ENCODE data around the gene TAGLN.

The TAGLN gene

DNA sequence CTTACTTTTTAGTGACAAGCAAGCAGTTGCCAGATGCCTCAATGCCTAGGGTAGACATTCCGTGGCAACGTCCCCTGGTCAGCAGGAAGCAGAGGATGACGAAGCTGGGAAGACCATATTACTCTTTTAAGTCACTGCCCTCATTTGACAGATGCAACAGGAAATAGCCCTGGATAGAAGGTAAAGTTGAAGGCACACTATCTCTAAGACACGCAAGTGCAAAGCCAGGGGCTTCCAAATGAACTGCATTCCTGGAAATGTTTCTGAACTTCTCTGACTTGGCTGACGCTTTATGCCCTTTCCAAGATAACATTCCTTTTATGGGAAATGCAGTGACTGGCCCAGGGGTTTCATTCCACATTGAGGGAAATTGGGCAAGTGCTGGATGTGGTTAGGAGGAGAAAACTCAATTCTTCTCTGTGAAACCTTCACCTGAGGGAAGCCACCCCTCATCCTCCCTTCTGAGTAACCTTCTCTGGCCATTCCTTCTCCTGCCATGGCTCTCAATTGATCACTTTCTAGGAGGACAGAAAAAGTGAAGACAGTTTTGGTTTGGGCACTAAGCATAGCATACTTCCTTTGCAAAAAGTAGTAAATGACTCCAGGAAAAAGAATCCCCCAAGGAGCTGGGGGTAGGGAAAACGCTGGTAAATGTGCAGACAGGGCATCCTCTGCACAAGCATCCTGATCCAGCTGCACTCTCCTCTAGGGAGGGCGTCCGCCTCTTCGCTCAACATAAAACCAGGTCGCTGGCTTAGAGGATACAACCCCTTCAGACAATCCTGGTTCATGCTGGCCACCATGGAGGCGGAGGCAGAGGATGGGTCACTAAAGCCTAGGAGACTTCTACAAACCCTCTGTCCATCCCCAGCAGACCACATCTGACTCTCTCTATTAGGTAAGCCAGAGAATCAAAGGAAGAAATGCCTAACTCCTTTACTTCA lies 18.2 kb downstream of the TAGLN start:
- WGBS, 2 experiments (ENCODE audit: insufficient coverage in 2 of 2) = 89 to 94% methylated on average over 7 to 10 of the region's 11 CpGs
- Histone ChIP-seq H3K4me3 (ENCODE audit: extremely low read depth, insufficient read depth, low read length, poor library complexity, severe bottlenecking) (no peak overlapping the region), H3K27ac (ENCODE audit: low read depth, low read length, severe bottlenecking) (peak overlapping the region; percentile 10), H3K9me3 (ENCODE audit: control insufficient read depth, low read length) (no peaks in the 10 kb centered on the region), H3K4me1 (ENCODE audit: control insufficient read depth, insufficient read depth, low read length, poor library complexity, severe bottlenecking) (peaks cover 20% of the 10 kb centered on the region), H3K36me3 (ENCODE audit: control insufficient read depth, insufficient read depth, low read length) (peaks cover 77% of the 10 kb centered on the region)

DNA sequence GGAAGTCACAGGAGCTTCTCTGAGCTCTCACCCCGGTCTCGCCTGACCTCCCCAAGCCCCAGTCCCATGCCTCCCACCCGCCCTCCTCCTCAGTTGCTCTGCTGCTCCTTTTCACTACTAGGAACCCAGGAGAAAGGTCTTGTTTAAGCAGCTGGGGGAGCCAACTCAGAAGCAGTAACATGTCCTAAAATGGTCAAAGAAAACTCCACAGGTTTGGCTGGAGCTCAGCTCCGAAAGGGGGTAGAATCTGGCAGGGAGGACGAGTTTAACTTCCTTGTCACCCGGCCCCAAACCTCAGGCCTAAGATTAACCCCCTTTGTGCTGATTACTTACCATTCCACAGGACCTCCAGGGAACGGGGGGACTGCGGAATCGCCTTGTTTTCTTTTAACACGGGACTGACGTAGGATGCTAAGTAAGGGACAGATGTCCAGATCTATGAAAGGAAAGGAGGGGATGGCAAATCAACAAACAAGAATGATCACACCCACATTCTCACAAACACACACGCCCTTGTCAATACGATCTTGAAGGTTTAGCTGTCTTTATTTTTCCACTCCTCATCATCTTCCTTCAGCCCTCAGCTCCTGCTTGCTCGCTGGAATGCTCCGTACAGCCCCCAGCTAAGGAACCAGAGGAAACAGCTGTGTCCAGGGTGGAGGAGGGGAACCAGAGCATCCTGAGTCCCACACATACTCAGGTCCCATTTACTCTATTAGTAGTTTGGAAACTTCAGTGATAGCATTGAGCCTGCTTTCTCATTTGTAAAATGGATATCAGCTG lies 19.2 kb downstream of the TAGLN start:
- Histone ChIP-seq H3K27ac (ENCODE audit: low read depth, low read length, severe bottlenecking) (peak overlapping the region; percentile 10), H3K36me3 (ENCODE audit: control insufficient read depth, insufficient read depth, low read length) (peaks cover 76% of the 10 kb centered on the region), H3K9me3 (ENCODE audit: control insufficient read depth, low read length) (no peaks in the 10 kb centered on the region), H3K4me3 (ENCODE audit: extremely low read depth, insufficient read depth, low read length, poor library complexity, severe bottlenecking) (no peak overlapping the region), H3K4me1 (ENCODE audit: control insufficient read depth, insufficient read depth, low read length, poor library complexity, severe bottlenecking) (peaks cover 20% of the 10 kb centered on the region)
- WGBS, 2 experiments (ENCODE audit: insufficient coverage in 2 of 2) = 96 to 97% methylated on average over 5 to 6 of the region's 15 CpGs

DNA sequence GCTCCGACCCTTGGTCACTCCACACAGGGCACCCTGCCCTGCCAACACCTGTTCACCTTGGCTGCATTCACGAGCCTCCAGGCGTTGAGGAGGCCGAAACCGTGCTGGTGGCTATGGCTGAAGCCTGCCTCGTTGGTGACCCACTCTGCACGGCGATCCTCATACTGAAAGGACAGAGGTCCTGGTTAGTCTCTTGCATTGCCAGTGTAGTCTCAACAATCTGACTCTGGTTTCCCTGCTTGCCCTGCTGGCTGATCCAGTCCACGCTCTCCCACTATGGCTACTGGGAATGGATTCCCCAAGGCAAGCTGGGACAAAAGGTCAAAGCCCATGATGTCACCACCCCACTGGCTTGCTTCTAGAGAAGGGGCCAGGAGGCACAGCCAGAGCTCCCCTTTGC lies 19.8 kb downstream of the TAGLN start:
- Histone ChIP-seq H3K4me1 (ENCODE audit: control insufficient read depth, insufficient read depth, low read length, poor library complexity, severe bottlenecking) (peaks cover 20% of the 10 kb centered on the region), H3K4me3 (ENCODE audit: extremely low read depth, insufficient read depth, low read length, poor library complexity, severe bottlenecking) (no peak overlapping the region), H3K27ac (ENCODE audit: low read depth, low read length, severe bottlenecking) (no peak overlapping the region), H3K36me3 (ENCODE audit: control insufficient read depth, insufficient read depth, low read length) (peaks cover 81% of the 10 kb centered on the region), H3K9me3 (ENCODE audit: control insufficient read depth, low read length) (no peaks in the 10 kb centered on the region)
- WGBS, 2 experiments (ENCODE audit: insufficient coverage in 2 of 2) = 91 to 93% methylated on average over 9 of the region's 9 CpGs

DNA sequence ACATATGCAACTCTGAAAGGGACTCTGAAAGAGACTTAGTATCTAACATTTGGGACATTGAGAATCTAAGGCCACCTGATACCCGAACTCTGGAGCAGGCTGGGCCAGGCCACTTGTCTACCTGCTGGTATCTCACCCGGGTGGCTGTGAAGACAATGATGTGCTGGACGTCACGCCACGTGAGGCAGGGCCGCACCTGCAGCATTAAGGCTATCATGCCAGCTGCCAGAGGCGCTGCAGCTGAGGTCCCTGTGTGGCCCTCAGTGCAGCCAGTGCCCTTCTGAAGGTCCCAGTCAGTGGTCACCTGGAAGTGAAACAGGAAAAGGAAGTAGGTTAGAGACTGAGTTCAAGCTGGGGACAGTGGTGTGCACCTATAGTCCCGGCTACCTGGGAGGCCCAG lies 20.3 kb downstream of the TAGLN start:
- H3K27ac ChIP-seq (ENCODE audit: low read depth, low read length, severe bottlenecking) = no peak overlapping the region
- H3K36me3 ChIP-seq (ENCODE audit: control insufficient read depth, insufficient read depth, low read length) = peaks cover 83% of the 10 kb centered on the region
- no peak overlapping the region for H3K4me3 ChIP-seq (ENCODE audit: extremely low read depth, insufficient read depth, low read length, poor library complexity, severe bottlenecking)
- 97% methylated on average over 8 of the region's 8 CpGs for WGBS, 2 experiments (ENCODE audit: insufficient coverage in 2 of 2)
- H3K4me1 ChIP-seq (ENCODE audit: control insufficient read depth, insufficient read depth, low read length, poor library complexity, severe bottlenecking) = peaks cover 20% of the 10 kb centered on the region
- H3K9me3 ChIP-seq (ENCODE audit: control insufficient read depth, low read length) = no peaks in the 10 kb centered on the region

DNA sequence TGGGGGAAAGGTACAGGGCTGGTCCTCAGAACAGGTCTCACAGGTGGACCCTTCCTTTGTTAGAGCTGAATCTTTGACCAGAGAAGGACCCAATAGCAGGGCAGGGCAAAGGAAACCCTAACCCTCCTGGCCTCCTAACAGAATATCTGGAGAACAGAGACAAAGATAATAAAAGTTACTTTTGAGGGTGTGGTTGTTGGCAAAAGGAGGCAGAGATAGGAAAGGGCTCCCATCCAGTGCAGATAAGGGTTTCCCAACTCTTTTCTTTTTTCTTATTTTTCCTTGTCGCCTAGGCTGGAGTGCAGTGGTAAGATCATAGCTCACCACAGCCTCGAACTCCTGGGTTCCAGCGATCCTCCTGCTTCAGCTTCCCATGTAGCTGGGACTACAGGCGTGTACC lies 20.8 kb downstream of the TAGLN start:
- Histone ChIP-seq H3K9me3 (ENCODE audit: control insufficient read depth, low read length) (no peaks in the 10 kb centered on the region), H3K36me3 (ENCODE audit: control insufficient read depth, insufficient read depth, low read length) (peaks cover 82% of the 10 kb centered on the region), H3K4me3 (ENCODE audit: extremely low read depth, insufficient read depth, low read length, poor library complexity, severe bottlenecking) (no peak overlapping the region), H3K4me1 (ENCODE audit: control insufficient read depth, insufficient read depth, low read length, poor library complexity, severe bottlenecking) (peaks cover 20% of the 10 kb centered on the region), H3K27ac (ENCODE audit: low read depth, low read length, severe bottlenecking) (no peak overlapping the region)
- WGBS, 2 experiments (ENCODE audit: insufficient coverage in 2 of 2) = 92 to 97% methylated on average over 4 of the region's 4 CpGs

DNA sequence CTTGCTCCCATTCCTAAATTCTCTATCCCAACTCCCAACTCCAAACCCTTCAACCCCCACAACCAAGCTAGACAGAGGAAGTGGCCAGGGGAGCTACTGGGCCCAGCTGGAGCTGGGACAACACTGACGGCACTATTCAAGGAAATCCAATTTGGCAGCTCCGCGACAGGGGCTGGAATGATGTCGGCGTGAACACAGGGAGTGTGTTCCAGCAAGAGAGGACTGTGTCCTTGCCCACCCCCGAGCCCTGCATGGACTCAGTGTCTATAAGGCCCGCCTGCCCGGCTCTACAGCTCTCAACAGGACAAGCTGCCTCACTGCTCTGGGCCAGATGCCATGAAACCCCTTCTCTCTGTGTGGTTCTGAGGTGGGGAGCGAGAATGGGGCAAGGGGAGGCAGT lies 21.4 kb downstream of the TAGLN start:
- Histone ChIP-seq H3K27ac (ENCODE audit: low read depth, low read length, severe bottlenecking) (no peak overlapping the region), H3K4me1 (ENCODE audit: control insufficient read depth, insufficient read depth, low read length, poor library complexity, severe bottlenecking) (peaks cover 20% of the 10 kb centered on the region)

DNA sequence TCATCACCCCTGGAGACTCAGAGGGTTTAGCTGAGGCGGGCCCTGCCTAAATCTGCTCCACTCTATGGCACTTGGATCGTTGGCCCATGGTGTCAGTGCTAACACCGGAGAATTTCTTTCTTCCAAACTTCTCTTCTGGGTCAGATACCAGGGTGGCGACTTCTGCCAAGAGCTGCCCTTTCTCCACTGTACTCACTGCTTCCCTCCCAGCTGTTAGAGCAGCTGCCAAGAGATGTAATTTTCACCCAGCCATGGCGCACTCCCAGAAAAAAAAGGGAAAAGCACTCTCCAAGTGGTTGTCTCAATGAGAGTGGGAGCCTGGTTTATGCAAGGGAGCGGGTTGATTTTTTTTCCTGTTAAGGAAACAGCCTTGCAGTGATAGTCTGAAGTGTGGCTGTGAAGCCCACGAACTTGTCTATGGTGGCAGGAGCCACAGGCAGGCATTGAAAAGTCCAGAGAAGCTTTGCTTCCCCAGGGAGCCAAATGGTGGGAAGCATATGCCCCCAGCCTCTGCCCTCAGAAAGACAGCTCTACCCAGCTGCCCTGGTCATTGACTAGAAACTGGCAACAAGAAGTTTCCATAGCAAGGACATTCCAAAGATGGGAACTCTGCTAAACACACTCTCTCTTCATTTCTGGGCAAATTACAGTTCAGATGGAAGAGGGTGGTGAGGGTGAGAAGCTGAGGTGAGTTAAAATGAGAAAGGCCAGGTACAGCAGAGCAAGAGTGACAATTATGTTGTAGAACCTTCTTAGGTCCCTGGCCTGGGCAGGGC lies 22.0 kb downstream of the TAGLN start:
- no peak overlapping the region for H3K27ac ChIP-seq (ENCODE audit: low read depth, low read length, severe bottlenecking)
- 84 to 93% methylated on average over 4 to 6 of the region's 7 CpGs for WGBS, 2 experiments (ENCODE audit: insufficient coverage in 2 of 2)
- H3K4me3 ChIP-seq (ENCODE audit: extremely low read depth, insufficient read depth, low read length, poor library complexity, severe bottlenecking) = no peak overlapping the region

More for the DNA sequence above, 21.4 kb downstream of the TAGLN start:
- no peaks in the 10 kb centered on the region for H3K9me3 ChIP-seq (ENCODE audit: control insufficient read depth, low read length)
- 90 to 94% methylated on average over 8 to 9 of the region's 9 CpGs for WGBS, 2 experiments (ENCODE audit: insufficient coverage in 2 of 2)
- peaks cover 87% of the 10 kb centered on the region for H3K36me3 ChIP-seq (ENCODE audit: control insufficient read depth, insufficient read depth, low read length)
- H3K4me3 ChIP-seq (ENCODE audit: extremely low read depth, insufficient read depth, low read length, poor library complexity, severe bottlenecking) = no peak overlapping the region

DNA sequence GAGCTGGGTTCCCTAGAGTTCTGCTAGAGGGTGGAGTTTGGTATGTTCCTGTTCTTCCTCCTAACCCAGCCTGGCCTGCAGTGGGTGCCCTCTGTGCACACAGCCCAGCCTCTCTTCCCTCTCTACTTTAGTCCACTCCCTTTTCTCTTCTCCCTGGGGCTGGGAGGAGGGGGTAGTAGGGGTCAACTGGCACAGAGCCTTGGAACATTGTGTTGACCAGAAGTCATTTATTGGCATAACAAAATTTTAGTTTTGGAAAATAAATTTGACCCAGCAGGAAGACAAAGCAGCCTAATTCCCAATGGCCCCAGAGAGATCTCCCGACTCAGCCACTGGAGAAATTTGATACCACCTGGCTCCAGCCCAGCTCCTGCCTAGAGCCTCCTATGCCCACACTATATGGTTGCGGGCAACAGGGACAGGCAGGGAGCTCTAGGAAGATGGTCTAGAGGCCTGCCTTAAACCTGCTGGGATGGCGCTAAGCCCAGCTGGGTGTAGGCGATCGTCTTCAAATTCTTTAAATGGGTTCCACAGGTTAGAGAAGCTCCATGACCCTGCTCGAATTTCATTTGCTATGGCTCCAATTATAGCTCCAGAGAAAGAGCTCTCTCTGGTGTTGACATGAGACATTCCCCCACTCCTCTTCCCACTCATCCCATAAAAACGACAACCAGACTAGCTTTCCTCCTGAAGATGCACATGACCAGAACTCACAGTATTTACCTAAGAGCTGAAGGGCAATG lies 22.8 kb downstream of the TAGLN start:
- no peak overlapping the region for H3K4me3 ChIP-seq (ENCODE audit: extremely low read depth, insufficient read depth, low read length, poor library complexity, severe bottlenecking)
- H3K36me3 ChIP-seq (ENCODE audit: control insufficient read depth, insufficient read depth, low read length) = peaks cover 82% of the 10 kb centered on the region
- whole genome bisulfite sequencing, 2 experiments (ENCODE audit: insufficient coverage in 2 of 2) = 83 to 88% methylated on average over 5 to 6 of the region's 7 CpGs
- H3K4me1 ChIP-seq (ENCODE audit: control insufficient read depth, insufficient read depth, low read length, poor library complexity, severe bottlenecking) = peaks cover 20% of the 10 kb centered on the region
- H3K27ac ChIP-seq (ENCODE audit: low read depth, low read length, severe bottlenecking) = no peak overlapping the region
- H3K9me3 ChIP-seq (ENCODE audit: control insufficient read depth, low read length) = no peaks in the 10 kb centered on the region

More for the DNA sequence above, 22.0 kb downstream of the TAGLN start:
- H3K36me3 ChIP-seq (ENCODE audit: control insufficient read depth, insufficient read depth, low read length) = peaks cover 86% of the 10 kb centered on the region
- no peaks in the 10 kb centered on the region for H3K9me3 ChIP-seq (ENCODE audit: control insufficient read depth, low read length)
- H3K4me1 ChIP-seq (ENCODE audit: control insufficient read depth, insufficient read depth, low read length, poor library complexity, severe bottlenecking) = peaks cover 20% of the 10 kb centered on the region

DNA sequence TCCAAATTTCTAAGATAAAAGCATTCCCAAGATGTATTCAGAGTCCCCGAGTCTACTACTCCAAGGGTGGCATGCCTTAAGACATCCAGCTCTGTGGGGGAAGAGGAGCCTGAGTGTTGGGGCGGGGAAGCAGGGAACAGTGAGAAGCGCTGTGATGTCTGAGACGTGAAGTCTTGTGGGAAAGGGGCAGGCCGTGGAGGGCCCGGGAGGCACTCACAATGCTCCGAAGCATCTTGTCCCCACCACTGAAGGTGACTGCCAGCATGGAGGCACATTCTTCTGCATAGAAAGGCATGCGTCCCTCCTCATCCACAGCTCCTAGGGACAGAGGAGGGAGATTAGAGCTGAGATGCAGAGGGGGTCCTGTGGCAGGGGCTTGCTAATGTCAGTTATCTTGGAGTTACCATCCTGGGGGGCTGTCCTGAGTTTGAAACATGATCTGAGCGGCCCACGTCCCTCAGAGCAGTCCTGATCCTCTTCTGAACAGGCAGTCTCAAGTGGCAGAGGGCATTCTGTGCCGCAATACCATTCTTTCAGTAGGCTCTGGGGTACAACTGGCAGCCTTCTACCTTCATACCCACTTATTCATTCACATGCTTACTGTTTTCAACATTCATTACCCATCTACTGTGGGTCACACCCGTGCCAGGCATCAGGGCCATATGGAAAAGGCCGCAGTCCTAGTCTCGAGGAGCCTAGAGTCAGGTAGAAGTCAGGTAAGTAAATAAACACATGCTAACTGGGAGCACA lies 24.0 kb downstream of the TAGLN start:
- Histone ChIP-seq H3K36me3 (ENCODE audit: control insufficient read depth, insufficient read depth, low read length) (peaks cover 86% of the 10 kb centered on the region), H3K4me3 (ENCODE audit: extremely low read depth, insufficient read depth, low read length, poor library complexity, severe bottlenecking) (no peak overlapping the region), H3K27ac (ENCODE audit: low read depth, low read length, severe bottlenecking) (no peak overlapping the region), H3K4me1 (ENCODE audit: control insufficient read depth, insufficient read depth, low read length, poor library complexity, severe bottlenecking) (peaks cover 7% of the 10 kb centered on the region), H3K9me3 (ENCODE audit: control insufficient read depth, low read length) (no peaks in the 10 kb centered on the region)
- 93 to 95% methylated on average over 10 to 12 of the region's 14 CpGs for WGBS, 2 experiments (ENCODE audit: insufficient coverage in 2 of 2)

Measured in mesodermal cell (in vitro differentiated cells).